Small intestine (tissue), 7 donors: ENCODE data around the gene CFAP157. TPM values are rescaled to one million over a fixed set of nuclear protein-coding genes. Genes with fewer than 3 reads are reported as not detected.
A peak's percentile ranks its signal among the peaks of the same experiment; 100 is the strongest.

ENCODE experiments used
- DNase-seq, 2 donors: peaks; one replicate each; pipeline versions ENCODE4 v3.0.0 to v3.0.0-alpha.2; 2013
- FAIRE-seq: peaks from 2 replicates; lab custom pipeline; 2012; peaks lifted over from hg19 to GRCh38; lab: Jason Lieb, UNC
- H3K27ac ChIP-seq, 3 donors: one replicate each; pipeline ENCODE4 v1.5.1; 2013; ENCODE audit warnings: low read length in 2 of 3, mild to moderate bottlenecking in 2 of 3, control low read depth in 1 of 3, inconsistent platforms in 1 of 3, low read depth in 1 of 3, moderate library complexity in 1 of 3
- H3K27me3 ChIP-seq, 3 donors: one replicate each; pipeline ENCODE4 v1.6.1; 2013; ENCODE audit warnings: low read length in 3 of 3, inconsistent platforms in 1 of 3; ENCODE audit not compliant: control insufficient read depth in 3 of 3, insufficient read depth in 3 of 3
- H3K36me3 ChIP-seq, 3 donors: one replicate each; pipeline ENCODE4 v1.6.1; 2013; ENCODE audit warnings: low read length in 3 of 3, inconsistent platforms in 1 of 3, low read depth in 1 of 3, mild to moderate bottlenecking in 1 of 3, moderate library complexity in 1 of 3; ENCODE audit not compliant: control insufficient read depth in 3 of 3, insufficient read depth in 2 of 3
- H3K4me1 ChIP-seq, 3 donors: one replicate each; pipeline ENCODE4 v1.6.1; 2013; ENCODE audit warnings: low read length in 2 of 3, inconsistent platforms in 1 of 3, low read depth in 1 of 3, mild to moderate bottlenecking in 1 of 3, moderate library complexity in 1 of 3; ENCODE audit not compliant: control insufficient read depth in 3 of 3, insufficient read depth in 2 of 3
- H3K4me3 ChIP-seq, 3 donors: one replicate each; pipeline ENCODE4 v1.5.1; 2013; ENCODE audit warnings: low read length in 3 of 3, control low read depth in 1 of 3, inconsistent platforms in 1 of 3, low read depth in 1 of 3, mild to moderate bottlenecking in 1 of 3, moderate library complexity in 1 of 3
- H3K9me3 ChIP-seq, 2 donors: one replicate each; pipeline ENCODE4 v1.6.1; 2013; ENCODE audit warnings: low read depth in 1 of 2, low read length in 1 of 2; ENCODE audit not compliant: control insufficient read depth in 2 of 2, insufficient read depth in 1 of 2
- WGBS, 3 donors: extraction: QIAGEN DNeasy Blood & Tissue Kit; methylation state at CpG; one replicate each; pipeline ENCODE4 v1.1.7; 2013; 5-methylcytosine and 5-hydroxymethylcytosine counted together
- polyA plus RNA-seq, 4 donors: library from polyadenylated mRNA; stranded (reverse) in 3 of 4; unstranded in 1 of 4; fragments of 200-250 nt in 3 of 4; fragments of 120-200 nt in 1 of 4; gene quantifications; one replicate each; pipeline versions ENCODE4 v1.2.1 to v1.2.3, GENCODE V29; 2013
- donor health status: healthy with polysubstance abuse.
- donor health status: control.
- donor health status: control.
- donor health status: Bipolar disorder and iron deficiency.
- donor health status: healthy.

CFAP157 gene
- polyA plus RNA-seq, 4 donors, result 0.12 to 0.84 TPM; not detected in 2

GRCh38 chr9:127708952-127709587, 2.3 kb downstream of the CFAP157 start:
- FAIRE-seq, result no peak
- Histone ChIP-seq H3K9me3 (no peaks in the 10 kb centered on the region), H3K27ac (no peak overlapping the region), H3K4me1 (no peaks in the 10 kb centered on the region), H3K4me3 (no peak overlapping the region), H3K36me3 (peaks cover 0 to 12% (median 0%) of the 10 kb centered on the region in 3 donors), H3K27me3 (no peaks in the 10 kb centered on the region)
- DNase-seq, result no peak
- WGBS, 3 donors, result 85 to 91% (median 91%) methylated on average over 8 of the region's 8 CpGs

GRCh38 chr9:127710204-127710783, 3.5 kb downstream of the CFAP157 start:
- Histone ChIP-seq H3K9me3 (no peaks in the 10 kb centered on the region), H3K4me1 (peaks cover 0 to 4% (median 0%) of the 10 kb centered on the region in 3 donors), H3K27ac (no peak overlapping the region), H3K36me3 (peaks cover 0 to 12% (median 0%) of the 10 kb centered on the region in 3 donors), H3K4me3 (no peak overlapping the region), H3K27me3 (no peaks in the 10 kb centered on the region)
- DNase-seq (no peak), FAIRE-seq (no peak)
- WGBS, 3 donors, result 92 to 94% (median 94%) methylated on average over 10 of the region's 10 CpGs

- H3K36me3 ChIP-seq, result peaks cover 0 to 12% (median 0%) of the 10 kb centered on the region in 3 donors
- H3K4me3 ChIP-seq, result no peak overlapping the region
- no peaks in the 10 kb centered on the region for H3K27me3 ChIP-seq
- no peaks in the 10 kb centered on the region for H3K9me3 ChIP-seq
- H3K27ac ChIP-seq, result no peak overlapping the region
- H3K4me1 ChIP-seq, result peaks cover 0 to 8% (median 0%) of the 10 kb centered on the region in 3 donors
- DNase-seq (no peak), FAIRE-seq (no peak)
- WGBS, 3 donors, result 66 to 84% (median 67%) methylated on average over 9 of the region's 9 CpGs
Observed at GRCh38 chr9:127711226-127711701, 4.5 kb downstream of the CFAP157 start.

GRCh38 chr9:127711831-127712274, 5.1 kb downstream of the CFAP157 start:
- Histone ChIP-seq H3K9me3 (no peaks in the 10 kb centered on the region), H3K36me3 (peaks cover 0 to 12% (median 0%) of the 10 kb centered on the region in 3 donors), H3K4me3 (no peak overlapping the region), H3K27ac (no peak overlapping the region), H3K27me3 (no peaks in the 10 kb centered on the region), H3K4me1 (peaks cover 0 to 10% (median 0%) of the 10 kb centered on the region in 3 donors)
- no peak for DNase-seq
- FAIRE-seq, result no peak
- 81 to 89% (median 81%) methylated on average over 11 of the region's 11 CpGs for WGBS, 3 donors

GRCh38 chr9:127712371-127712770, 5.6 kb downstream of the CFAP157 start:
- no peak overlapping the region for H3K4me3 ChIP-seq
- FAIRE-seq, result no peak
- H3K9me3 ChIP-seq, result no peaks in the 10 kb centered on the region
- H3K27ac ChIP-seq, result no peak overlapping the region
- 91 to 92% (median 92%) methylated on average over 11 of the region's 11 CpGs for WGBS, 3 donors
- no peak for DNase-seq
- peaks cover 0 to 10% (median 0%) of the 10 kb centered on the region in 3 donors for H3K4me1 ChIP-seq
- peaks cover 0 to 12% (median 0%) of the 10 kb centered on the region in 3 donors for H3K36me3 ChIP-seq
- no peaks in the 10 kb centered on the region for H3K27me3 ChIP-seq

- FAIRE-seq, result no peak
- Histone ChIP-seq H3K9me3 (no peaks in the 10 kb centered on the region), H3K4me3 (no peak overlapping the region), H3K27ac (no peak overlapping the region), H3K36me3 (peaks cover 0 to 12% (median 0%) of the 10 kb centered on the region in 3 donors), H3K27me3 (no peaks in the 10 kb centered on the region), H3K4me1 (peaks cover 0 to 10% (median 0%) of the 10 kb centered on the region in 3 donors)
- no peak for DNase-seq
- WGBS, 3 donors, result 93 to 96% (median 96%) methylated on average over 10 of the region's 10 CpGs
Observed at GRCh38 chr9:127712867-127713266, 6.1 kb downstream of the CFAP157 start.

- H3K27me3 ChIP-seq, result no peaks in the 10 kb centered on the region
- WGBS, 3 donors, result 78 to 81% (median 79%) methylated on average over 19 of the region's 19 CpGs
- no peak for DNase-seq
- H3K9me3 ChIP-seq, result no peaks in the 10 kb centered on the region
- FAIRE-seq, result no peak
- peaks cover 0 to 10% (median 0%) of the 10 kb centered on the region in 3 donors for H3K4me1 ChIP-seq
- peaks cover 0 to 12% (median 0%) of the 10 kb centered on the region in 3 donors for H3K36me3 ChIP-seq
- peak overlapping the region in 1 of 3 donors; percentile 14 for H3K4me3 ChIP-seq
- H3K27ac ChIP-seq, result no peak overlapping the region
Observed at GRCh38 chr9:127714020-127714750, 7.4 kb downstream of the CFAP157 start.

GRCh38 chr9:127714951-127715469, 8.2 kb downstream of the CFAP157 start:
- DNase-seq, result peak; percentile 36 to 53
- Histone ChIP-seq H3K36me3 (peaks cover 0 to 12% (median 0%) of the 10 kb centered on the region in 3 donors), H3K27ac (peak overlapping the region in 2 of 3 donors; percentile 2 to 59), H3K4me1 (peaks cover 0 to 10% (median 0%) of the 10 kb centered on the region in 3 donors), H3K4me3 (peak overlapping the region; percentile 66 to 71 (median 67)), H3K27me3 (no peaks in the 10 kb centered on the region), H3K9me3 (no peaks in the 10 kb centered on the region)
- WGBS, 3 donors, result 0 to 1% (median 0%) methylated on average over 17 to 44 of the region's 44 CpGs
- no peak for FAIRE-seq
